ENCODE measurements around the gene COG7.

Gene COG7

GRCh38 chr16:23435500-23435899 is 17.5 kb downstream of the COG7 start:
- H3K9me3 ChIP-seq (ENCODE audit: insufficient read depth, low read depth, low read length) = no peaks in the 10 kb centered on the region
- H3K79me2 ChIP-seq (ENCODE audit: control insufficient read depth, insufficient read depth, low read length, poor library complexity) = no peaks in the 10 kb centered on the region
- H3K4me1 ChIP-seq (ENCODE audit: control insufficient read depth in 1 of 2, insufficient read depth in 2 of 2, low read length in 2 of 2) = no peaks in the 10 kb centered on the region
- peaks cover 16 to 20% of the 10 kb centered on the region in 2 experiments for H3K36me3 ChIP-seq (ENCODE audit: control insufficient read depth in 1 of 2, insufficient read depth in 2 of 2, low read length in 2 of 2)
- no peaks in the 10 kb centered on the region for H3K79me1 ChIP-seq (ENCODE audit: low read length)
- H4K12ac ChIP-seq (ENCODE audit: low read depth, low read length) = no peak overlapping the region
- H3K18ac ChIP-seq (ENCODE audit: low read length) = no peak overlapping the region
- WGBS (ENCODE audit: extremely low coverage, insufficient coverage, insufficient read length) = no CpG with 5 or more reads among the region's 6 CpGs
- no peak overlapping the region for H4K8ac ChIP-seq (ENCODE audit: low read depth, low read length)
- no peak overlapping the region for H3K4me2 ChIP-seq (ENCODE audit: low read length)
- H2BK120ac ChIP-seq (ENCODE audit: insufficient read depth, low read length, poor library complexity) = no peak overlapping the region
- peak; percentile 65 to 84 for DNase-seq
- no peak overlapping the region for H2BK5ac ChIP-seq (ENCODE audit: low read depth, low read length, poor library complexity)
- no peak overlapping the region for H3K14ac ChIP-seq (ENCODE audit: low read length)
- no peak overlapping the region for H4K91ac ChIP-seq (ENCODE audit: low read depth, low read length)
- no peak overlapping the region for H3K23ac ChIP-seq (ENCODE audit: low read length)
- no peak overlapping the region for H2BK12ac ChIP-seq (ENCODE audit: low read length)
- no peak overlapping the region for H3K4me3 ChIP-seq (ENCODE audit: low read depth, low read length)
- no peak overlapping the region for H3K4ac ChIP-seq (ENCODE audit: low read depth, low read length)
- H2AK5ac ChIP-seq (ENCODE audit: low read length) = no peak overlapping the region
- no peak overlapping the region for H3K27ac ChIP-seq (ENCODE audit: low read depth, low read length)
- H3K27me3 ChIP-seq (ENCODE audit: insufficient read depth, low read length) = no peaks in the 10 kb centered on the region
- H3K9ac ChIP-seq (ENCODE audit: low read length) = no peak overlapping the region
- no peak overlapping the region for H2AFZ ChIP-seq (ENCODE audit: insufficient read depth, low read length, poor library complexity)

- Histone ChIP-seq H3K9me3 (ENCODE audit: insufficient read depth, low read depth, low read length) (no peaks in the 10 kb centered on the region), H3K4me3 (ENCODE audit: low read depth, low read length) (no peak overlapping the region), H3K9ac (ENCODE audit: low read length) (no peak overlapping the region), H3K27ac (ENCODE audit: low read depth, low read length) (no peak overlapping the region), H3K4me1 (ENCODE audit: control insufficient read depth in 1 of 2, insufficient read depth in 2 of 2, low read length in 2 of 2) (no peaks in the 10 kb centered on the region), H3K36me3 (ENCODE audit: control insufficient read depth in 1 of 2, insufficient read depth in 2 of 2, low read length in 2 of 2) (peaks cover 19 to 22% of the 10 kb centered on the region in 2 experiments), H2BK12ac (ENCODE audit: low read length) (no peak overlapping the region), H2AK5ac (ENCODE audit: low read length) (no peak overlapping the region), H4K8ac (ENCODE audit: low read depth, low read length) (no peak overlapping the region), H2BK5ac (ENCODE audit: low read depth, low read length, poor library complexity) (no peak overlapping the region), H3K79me2 (ENCODE audit: control insufficient read depth, insufficient read depth, low read length, poor library complexity) (no peaks in the 10 kb centered on the region), H3K27me3 (ENCODE audit: insufficient read depth, low read length) (no peaks in the 10 kb centered on the region), H2BK120ac (ENCODE audit: insufficient read depth, low read length, poor library complexity) (no peak overlapping the region), H3K79me1 (ENCODE audit: low read length) (no peaks in the 10 kb centered on the region), H2AFZ (ENCODE audit: insufficient read depth, low read length, poor library complexity) (no peak overlapping the region), H3K4ac (ENCODE audit: low read depth, low read length) (no peak overlapping the region), H4K91ac (ENCODE audit: low read depth, low read length) (no peak overlapping the region), H4K12ac (ENCODE audit: low read depth, low read length) (no peak overlapping the region), H3K18ac (ENCODE audit: low read length) (no peak overlapping the region), H3K23ac (ENCODE audit: low read length) (no peak overlapping the region), H3K4me2 (ENCODE audit: low read length) (no peak overlapping the region), H3K14ac (ENCODE audit: low read length) (no peak overlapping the region)
- no CpG with 5 or more reads among the region's 6 CpGs for WGBS (ENCODE audit: extremely low coverage, insufficient coverage, insufficient read length)
- DNase-seq = peak; percentile 45 to 91
Measured at GRCh38 chr16:23434380-23434779, 18.6 kb downstream of the COG7 start.

GRCh38 chr16:23433261-23433920 is 19.6 kb downstream of the COG7 start:
- H2BK5ac ChIP-seq (ENCODE audit: low read depth, low read length, poor library complexity) = no peak overlapping the region
- no peak overlapping the region for H3K23ac ChIP-seq (ENCODE audit: low read length)
- no peak overlapping the region for H3K4me2 ChIP-seq (ENCODE audit: low read length)
- H3K14ac ChIP-seq (ENCODE audit: low read length) = no peak overlapping the region
- no peak overlapping the region for H2AK5ac ChIP-seq (ENCODE audit: low read length)
- no peak overlapping the region for H3K18ac ChIP-seq (ENCODE audit: low read length)
- no peak overlapping the region for H3K4me3 ChIP-seq (ENCODE audit: low read depth, low read length)
- no peaks in the 10 kb centered on the region for H3K27me3 ChIP-seq (ENCODE audit: insufficient read depth, low read length)
- H2BK120ac ChIP-seq (ENCODE audit: insufficient read depth, low read length, poor library complexity) = no peak overlapping the region
- no CpG with 5 or more reads among the region's 16 CpGs for WGBS (ENCODE audit: extremely low coverage, insufficient coverage, insufficient read length)
- H4K91ac ChIP-seq (ENCODE audit: low read depth, low read length) = no peak overlapping the region
- DNase-seq = no peak
- no peaks in the 10 kb centered on the region for H3K9me3 ChIP-seq (ENCODE audit: insufficient read depth, low read depth, low read length)
- no peak overlapping the region for H4K8ac ChIP-seq (ENCODE audit: low read depth, low read length)
- no peak overlapping the region for H3K9ac ChIP-seq (ENCODE audit: low read length)
- H4K12ac ChIP-seq (ENCODE audit: low read depth, low read length) = no peak overlapping the region
- no peaks in the 10 kb centered on the region for H3K4me1 ChIP-seq (ENCODE audit: control insufficient read depth in 1 of 2, insufficient read depth in 2 of 2, low read length in 2 of 2)
- H3K36me3 ChIP-seq (ENCODE audit: control insufficient read depth in 1 of 2, insufficient read depth in 2 of 2, low read length in 2 of 2) = peaks cover 19 to 22% of the 10 kb centered on the region in 2 experiments
- H3K4ac ChIP-seq (ENCODE audit: low read depth, low read length) = no peak overlapping the region
- no peaks in the 10 kb centered on the region for H3K79me1 ChIP-seq (ENCODE audit: low read length)
- H3K79me2 ChIP-seq (ENCODE audit: control insufficient read depth, insufficient read depth, low read length, poor library complexity) = no peaks in the 10 kb centered on the region
- H2BK12ac ChIP-seq (ENCODE audit: low read length) = no peak overlapping the region
- no peak overlapping the region for H3K27ac ChIP-seq (ENCODE audit: low read depth, low read length)
- no peak overlapping the region for H2AFZ ChIP-seq (ENCODE audit: insufficient read depth, low read length, poor library complexity)

GRCh38 chr16:23432176-23433128 is 20.5 kb downstream of the COG7 start:
- Histone ChIP-seq H3K9ac (ENCODE audit: low read length) (no peak overlapping the region), H2AK5ac (ENCODE audit: low read length) (no peak overlapping the region), H4K12ac (ENCODE audit: low read depth, low read length) (no peak overlapping the region), H3K9me3 (ENCODE audit: insufficient read depth, low read depth, low read length) (no peaks in the 10 kb centered on the region), H2AFZ (ENCODE audit: insufficient read depth, low read length, poor library complexity) (no peak overlapping the region), H3K27ac (ENCODE audit: low read depth, low read length) (no peak overlapping the region), H3K4ac (ENCODE audit: low read depth, low read length) (no peak overlapping the region), H2BK5ac (ENCODE audit: low read depth, low read length, poor library complexity) (no peak overlapping the region), H3K14ac (ENCODE audit: low read length) (no peak overlapping the region), H3K4me2 (ENCODE audit: low read length) (no peak overlapping the region), H3K4me1 (ENCODE audit: control insufficient read depth in 1 of 2, insufficient read depth in 2 of 2, low read length in 2 of 2) (no peaks in the 10 kb centered on the region), H4K91ac (ENCODE audit: low read depth, low read length) (no peak overlapping the region), H3K23ac (ENCODE audit: low read length) (no peak overlapping the region), H3K79me2 (ENCODE audit: control insufficient read depth, insufficient read depth, low read length, poor library complexity) (no peaks in the 10 kb centered on the region), H3K4me3 (ENCODE audit: low read depth, low read length) (no peak overlapping the region), H2BK12ac (ENCODE audit: low read length) (no peak overlapping the region), H4K8ac (ENCODE audit: low read depth, low read length) (no peak overlapping the region), H3K27me3 (ENCODE audit: insufficient read depth, low read length) (no peaks in the 10 kb centered on the region), H3K79me1 (ENCODE audit: low read length) (no peaks in the 10 kb centered on the region), H3K36me3 (ENCODE audit: control insufficient read depth in 1 of 2, insufficient read depth in 2 of 2, low read length in 2 of 2) (peaks cover 16 to 18% of the 10 kb centered on the region in 2 experiments), H2BK120ac (ENCODE audit: insufficient read depth, low read length, poor library complexity) (no peak overlapping the region), H3K18ac (ENCODE audit: low read length) (no peak overlapping the region)
- peak in 1 of 2 donors; percentile 37 for DNase-seq
- no CpG with 5 or more reads among the region's 10 CpGs for WGBS (ENCODE audit: extremely low coverage, insufficient coverage, insufficient read length)
